Measurements from ENCODE around the gene TRA2B. TPM values are rescaled to one million over a fixed set of nuclear protein-coding genes. Genes with fewer than 3 reads are reported as not detected.

The TRA2B gene
- 217 to 228 TPM (median 222 TPM) in 3 replicates for total RNA-seq

- DNase-seq (ENCODE audit: low spot score in 2 of 2, unreplicated experiment in 2 of 2), result peak; percentile 96 to 97
- Mint-ChIP-seq H3K27me3 (ENCODE audit: low read depth) (no peaks in the 10 kb centered on the region), H3K9me3 (peaks cover 4% of the 10 kb centered on the region), H3K4me3 (peak within 1 kb of the TSS; percentile 100), H3K27ac (peak within 1 kb of the TSS; percentile 100), H3K4me1 (peaks cover 29% of the 10 kb centered on the region), H3K36me3 (peaks cover 3% of the 10 kb centered on the region)
- no peak for TF ChIP-seq CTCF (IDR thresholded peaks at IDR 0.05; ENCODE audit: unreplicated experiment)
These were observed at the start of gene TRA2B for GRCh38 chr3:185937689-185938374. TRA2B (minus strand) TSS chr3:185938014; CDS start chr3:185937860, 154 bp downstream.

DNA sequence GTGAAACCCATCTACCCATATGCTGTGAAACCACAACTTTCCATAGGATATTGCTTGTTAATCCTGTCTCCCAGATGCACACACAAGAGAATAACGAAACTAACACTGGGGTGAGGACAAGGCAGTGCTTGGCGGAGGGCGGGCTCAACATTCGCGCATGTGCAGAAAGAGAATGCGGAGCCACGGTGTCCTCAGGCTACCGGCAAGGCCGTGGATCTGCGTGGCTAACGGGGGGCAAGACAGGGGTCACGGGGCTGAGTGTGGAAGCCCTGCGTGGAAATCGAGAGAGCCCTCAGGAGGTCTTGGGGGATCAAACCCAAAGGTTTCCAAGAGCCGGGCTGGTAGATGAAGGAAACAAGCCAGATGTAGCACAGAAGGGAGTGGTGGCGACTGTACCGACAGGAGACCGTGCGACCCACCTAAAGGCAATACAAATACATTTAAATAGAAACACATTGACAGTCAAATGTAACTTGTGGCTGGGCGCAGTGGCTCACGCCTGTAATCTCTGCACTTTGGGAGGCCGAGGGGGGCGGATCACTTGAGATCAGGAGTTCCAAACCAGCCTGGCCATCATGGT is 48.5 kb upstream of the TRA2B start:
- no peak overlapping the region for H3K27ac Mint-ChIP-seq
- no peaks in the 10 kb centered on the region for H3K9me3 Mint-ChIP-seq
- no peak for TF ChIP-seq CTCF (IDR thresholded peaks at IDR 0.05; ENCODE audit: unreplicated experiment)
- H3K4me3 Mint-ChIP-seq, result no peak overlapping the region
- DNase-seq (ENCODE audit: low spot score in 2 of 2, unreplicated experiment in 2 of 2), result no peak
- H3K27me3 Mint-ChIP-seq (ENCODE audit: low read depth), result peaks cover 26% of the 10 kb centered on the region
- H3K36me3 Mint-ChIP-seq, result no peaks in the 10 kb centered on the region
- H3K4me1 Mint-ChIP-seq, result no peaks in the 10 kb centered on the region

- TF ChIP-seq CTCF (IDR thresholded peaks at IDR 0.05; ENCODE audit: unreplicated experiment), result no peak
- no peaks in the 10 kb centered on the region for H3K36me3 Mint-ChIP-seq
- no peak for DNase-seq (ENCODE audit: low spot score in 2 of 2, unreplicated experiment in 2 of 2)
- H3K9me3 Mint-ChIP-seq, result no peaks in the 10 kb centered on the region
- no peak overlapping the region for H3K4me3 Mint-ChIP-seq
- peaks cover 29% of the 10 kb centered on the region for H3K27me3 Mint-ChIP-seq (ENCODE audit: low read depth)
- H3K27ac Mint-ChIP-seq, result no peak overlapping the region
- H3K4me1 Mint-ChIP-seq, result no peaks in the 10 kb centered on the region
These were observed 46.4 kb upstream of the TRA2B start for GRCh38 chr3:185984203-185984602.

DNA sequence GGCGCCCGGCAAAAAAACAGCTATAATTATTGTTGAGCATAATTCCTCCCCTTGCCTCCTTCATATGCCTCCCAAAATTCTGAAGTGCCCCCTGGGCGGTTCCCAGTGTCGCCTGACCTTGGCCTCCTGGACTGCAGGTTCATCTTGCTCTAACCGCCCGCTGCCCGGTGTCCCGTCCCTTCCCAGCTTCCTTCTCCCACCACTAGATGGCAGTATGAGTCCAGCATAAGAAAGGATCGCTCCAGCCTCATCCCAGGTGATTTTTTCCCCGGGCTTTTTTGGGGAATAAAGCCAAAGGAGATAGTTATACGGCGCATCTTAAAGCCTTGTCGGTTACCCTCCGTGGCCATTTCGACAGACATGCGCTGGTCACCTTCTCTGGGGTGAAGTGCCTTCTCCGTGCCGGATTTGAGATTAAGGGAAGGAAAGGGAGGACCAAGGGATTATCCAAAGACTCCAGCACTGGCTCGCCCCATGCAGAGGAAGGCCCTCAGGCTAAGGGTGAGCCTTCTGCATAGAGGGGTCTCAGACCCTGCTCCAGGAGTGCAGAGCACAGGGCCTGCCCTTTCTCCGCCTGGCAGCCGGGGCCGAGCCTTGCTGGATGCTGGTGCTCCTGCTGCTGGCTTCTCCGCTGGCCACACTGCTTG is 45.8 kb upstream of the TRA2B start:
- Mint-ChIP-seq H3K4me1 (no peaks in the 10 kb centered on the region), H3K9me3 (no peaks in the 10 kb centered on the region), H3K27me3 (ENCODE audit: low read depth) (peaks cover 29% of the 10 kb centered on the region), H3K4me3 (peak overlapping the region; percentile 36), H3K36me3 (no peaks in the 10 kb centered on the region), H3K27ac (no peak overlapping the region)
- peak; percentile 45 to 83 for DNase-seq (ENCODE audit: low spot score in 2 of 2, unreplicated experiment in 2 of 2)
- TF ChIP-seq CTCF (IDR thresholded peaks at IDR 0.05; ENCODE audit: unreplicated experiment), result peak; percentile 90

- no peaks in the 10 kb centered on the region for H3K4me1 Mint-ChIP-seq
- no peak for DNase-seq (ENCODE audit: low spot score in 2 of 2, unreplicated experiment in 2 of 2)
- no peak overlapping the region for H3K4me3 Mint-ChIP-seq
- no peaks in the 10 kb centered on the region for H3K36me3 Mint-ChIP-seq
- peaks cover 29% of the 10 kb centered on the region for H3K27me3 Mint-ChIP-seq (ENCODE audit: low read depth)
- H3K9me3 Mint-ChIP-seq, result no peaks in the 10 kb centered on the region
- TF ChIP-seq CTCF (IDR thresholded peaks at IDR 0.05; ENCODE audit: unreplicated experiment), result no peak
- H3K27ac Mint-ChIP-seq, result no peak overlapping the region
These were observed 44.8 kb upstream of the TRA2B start for GRCh38 chr3:185982632-185983031.
